HepG2 (cell line): ENCODE results near the gene DDX49.

ENCODE experiments used
- CBX5 ChIP-seq: sonication (generic); formaldehyde crosslinking; IDR thresholded peaks from 2 replicates; pipeline ENCODE4 v1.4.0; 2020; ENCODE audit warnings: missing genetic modification reagents, borderline replicate concordance
- FOXK1 ChIP-seq: sonication (generic); formaldehyde crosslinking; IDR thresholded peaks from 2 replicates; pipeline ENCODE4 v1.4.0; 2020; ENCODE audit warnings: low read depth, missing genetic modification reagents, borderline replicate concordance
- KDM5A ChIP-seq: fragments of 200-600 bp; sonication (generic); IDR thresholded peaks from 2 replicates; pipeline ENCODE4 v1.7.0; 2018; ENCODE audit warnings: antibody characterized with exemption, mild to moderate bottlenecking, low read length, borderline replicate concordance
- RFX5 ChIP-seq: IDR thresholded peaks from 2 replicates; pipeline ENCODE4 v1.6.1; 2011; ENCODE audit warnings: low read depth, low read length, improper control_type of control experiment

DNA sequence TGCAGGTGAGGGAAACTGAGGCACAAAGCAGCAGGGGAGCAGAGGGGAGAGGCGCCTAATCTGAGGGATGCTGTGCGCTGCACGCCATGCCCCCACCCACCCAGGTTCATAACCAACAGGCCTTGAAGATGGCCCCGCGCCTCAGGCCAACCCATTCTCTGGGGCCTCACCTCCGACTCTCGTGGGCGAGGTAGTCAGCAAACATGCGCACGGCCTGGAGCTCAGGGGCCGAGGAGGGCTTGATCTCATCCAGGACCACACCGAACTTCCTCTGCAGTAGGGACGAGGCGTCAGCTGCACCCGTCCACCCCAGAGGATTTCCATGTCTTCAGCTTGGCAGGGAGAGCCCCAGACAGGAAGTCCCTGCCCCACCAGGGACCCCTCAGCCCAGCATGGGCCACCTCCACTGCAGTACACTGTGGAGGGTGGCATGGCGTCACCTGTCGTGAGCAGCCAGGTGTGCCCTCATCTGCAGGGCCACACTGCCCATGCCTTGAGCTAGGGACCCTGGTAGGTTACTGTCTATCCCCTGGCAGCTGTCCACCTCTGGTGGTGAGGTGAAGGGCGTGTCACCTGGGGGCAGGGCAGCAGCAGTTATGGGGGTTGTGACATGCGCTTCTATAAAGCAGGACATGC, 8.6 kb upstream of the DDX49 start:
- TF ChIP-seq RFX5 (no peak), KDM5A (no peak), CBX5 (CRISPR knock-in tag) (no peak), FOXK1 (no peak)
